NCI-H128 (cell line): ENCODE measurements around the gene BST1.

Source experiments
- DNase-seq: peaks from one replicate; lab custom pipeline; 2025; ENCODE audit not compliant: unreplicated experiment; lab: John Stamatoyannopoulos, UW

BST1 gene

DNA sequence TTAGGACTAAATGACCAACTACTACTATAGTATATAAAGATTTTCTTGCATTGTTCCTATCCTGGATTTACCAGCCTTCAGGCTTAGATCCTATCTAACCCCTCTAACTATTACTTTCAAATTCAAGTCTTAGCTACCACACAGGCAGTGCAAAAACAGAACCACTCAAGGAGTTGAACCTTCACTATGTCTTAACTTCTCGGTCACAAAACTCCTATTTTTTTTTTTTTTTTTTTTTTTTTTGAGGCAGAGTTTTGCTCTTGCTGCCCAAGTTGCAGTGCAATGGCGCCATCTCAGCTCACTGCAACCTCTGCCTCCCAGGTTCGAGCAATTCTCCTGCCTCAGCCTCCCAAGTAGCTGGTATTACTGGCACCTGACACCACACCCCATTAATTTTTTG, 27.5 kb upstream of the BST1 start:
- no peak for DNase-seq

DNA sequence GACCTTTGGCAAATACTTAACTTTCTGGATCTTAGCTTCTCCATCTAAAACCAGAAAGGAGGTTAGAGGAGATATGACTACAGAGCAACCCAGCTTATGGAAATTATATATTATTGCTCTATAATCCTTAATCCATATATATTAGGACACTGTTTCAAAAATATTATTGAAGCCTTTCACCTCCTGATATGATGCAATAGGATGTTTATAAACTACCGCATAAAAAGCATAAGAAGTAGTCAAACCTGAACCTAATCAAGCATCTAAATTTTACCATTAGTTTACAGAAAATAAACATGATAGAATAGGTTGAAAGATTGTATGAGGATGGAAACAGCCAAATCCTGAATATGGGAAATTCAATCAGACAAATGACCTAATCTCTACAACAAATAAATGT, 26.8 kb upstream of the BST1 start:
- DNase-seq = no peak

- no peak for DNase-seq
Measured at GRCh38 chr4:15676899-15677298, 26.0 kb upstream of the BST1 start.

GRCh38 chr4:15677507-15677988, 25.3 kb upstream of the BST1 start:
- no peak for DNase-seq

- no peak for DNase-seq
Measured at GRCh38 chr4:15681067-15681371, 21.8 kb upstream of the BST1 start.

DNA sequence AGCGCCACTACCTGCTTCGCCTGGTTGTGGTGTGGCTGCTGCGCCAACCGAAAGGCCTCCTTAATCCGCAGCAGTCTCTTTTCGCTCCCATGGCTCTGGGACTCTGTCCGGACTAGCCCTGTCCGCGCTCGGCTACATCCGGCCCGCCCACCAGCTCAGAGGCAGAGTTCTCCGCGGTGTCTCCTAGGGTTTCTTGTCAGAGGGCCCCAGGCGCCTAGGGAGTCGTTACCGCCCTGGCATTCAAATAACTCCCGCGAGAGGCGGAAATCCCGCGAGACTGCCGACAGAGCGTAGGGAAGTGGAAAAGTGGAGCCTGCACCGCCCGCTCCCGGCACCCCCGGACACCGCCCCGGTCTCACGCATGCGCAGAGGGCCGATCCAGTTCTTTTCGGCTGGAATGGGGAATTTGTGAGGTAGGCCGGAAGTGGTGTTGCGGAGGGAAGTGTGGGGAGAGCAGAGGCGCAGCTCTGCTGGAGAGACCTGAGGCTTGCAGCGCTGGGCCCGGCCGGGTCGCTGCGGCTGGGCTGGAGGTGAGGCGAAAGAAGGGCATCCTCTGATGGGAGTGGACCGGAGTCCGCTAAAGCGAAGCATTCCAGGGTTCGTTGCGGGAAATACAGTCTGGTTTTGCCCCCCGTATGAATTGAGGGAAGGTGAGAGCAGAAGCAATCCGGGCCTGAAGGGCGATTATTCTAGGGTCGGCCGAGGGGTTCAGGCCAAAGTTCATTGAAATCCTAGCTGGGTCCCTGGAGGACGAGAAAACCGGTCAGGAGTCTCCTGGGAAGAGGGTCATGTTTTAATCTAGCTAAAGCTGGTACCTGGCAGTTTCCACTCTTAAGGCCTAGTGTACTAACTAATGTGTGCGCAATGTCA, 21.3 kb upstream of the BST1 start, which contains the start of gene FAM200B:
Gene FAM200B, plus strand, starts transcription at position 456 of the 870 bp plus-strand sequence. CDS start 5,151 bp downstream, outside the sequence.
- DNase-seq = peak; percentile 96

DNA sequence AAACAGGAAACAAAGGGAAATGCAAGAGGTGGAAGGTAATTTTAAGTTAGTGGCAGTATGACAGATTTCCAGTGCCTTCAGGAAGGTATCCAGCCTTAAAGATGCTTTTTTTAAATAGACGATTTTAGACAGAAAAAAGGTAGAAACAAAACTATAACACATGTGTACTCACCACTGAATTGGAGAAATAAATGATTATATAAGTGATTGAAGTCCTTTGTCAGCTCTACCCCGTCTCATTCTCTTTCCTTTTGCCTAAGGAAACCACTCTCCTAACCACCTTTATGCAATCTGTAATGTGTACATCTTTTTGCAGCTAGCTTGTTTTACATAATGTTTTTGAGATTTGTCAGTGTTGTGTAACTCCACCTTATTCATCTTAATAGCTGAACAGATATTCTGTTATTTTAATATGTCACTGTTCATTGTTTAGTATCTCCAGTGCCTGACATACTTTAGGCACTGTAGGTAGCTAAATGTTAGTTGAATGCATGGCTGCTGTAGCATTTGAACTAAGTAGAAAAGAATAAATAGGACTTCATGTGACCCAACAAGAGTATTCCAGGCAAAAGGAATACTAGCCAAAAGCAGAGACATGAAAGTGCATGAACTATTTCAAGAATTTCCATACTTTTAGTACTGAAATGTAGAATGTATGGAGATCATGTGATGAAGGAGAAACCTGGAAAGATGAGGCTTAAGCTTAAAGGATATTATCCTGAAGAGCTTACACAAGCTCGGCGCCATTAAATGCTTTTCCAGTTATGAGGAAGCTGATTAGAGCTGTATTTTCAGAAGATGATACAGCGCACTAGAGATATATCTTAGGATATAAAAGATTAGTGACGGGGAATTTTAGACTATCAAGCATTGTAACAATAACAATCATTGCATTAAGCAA, 20.4 kb upstream of the BST1 start:
- DNase-seq = no peak

GRCh38 chr4:15683143-15683495, 19.7 kb upstream of the BST1 start:
- DNase-seq = no peak

DNA sequence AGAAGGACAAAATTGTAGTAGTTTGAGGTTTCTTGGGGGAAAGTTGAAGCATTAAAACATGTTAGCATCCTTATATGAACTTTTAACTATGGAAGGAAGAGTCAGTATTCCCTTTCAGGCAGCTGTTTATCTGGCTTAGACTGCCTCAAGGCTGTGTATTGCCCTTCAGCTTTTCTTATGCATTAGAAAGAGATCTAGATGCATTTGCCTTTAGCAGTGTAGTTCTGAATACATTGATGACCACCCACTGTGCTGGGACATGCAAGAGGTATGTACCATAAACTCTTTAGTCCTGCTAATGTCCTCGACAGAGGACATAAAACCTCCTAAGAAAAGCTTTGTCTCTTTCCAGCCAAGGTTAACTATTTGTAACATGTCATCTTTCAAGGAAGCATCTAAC, 18.4 kb upstream of the BST1 start:
- DNase-seq = no peak

DNA sequence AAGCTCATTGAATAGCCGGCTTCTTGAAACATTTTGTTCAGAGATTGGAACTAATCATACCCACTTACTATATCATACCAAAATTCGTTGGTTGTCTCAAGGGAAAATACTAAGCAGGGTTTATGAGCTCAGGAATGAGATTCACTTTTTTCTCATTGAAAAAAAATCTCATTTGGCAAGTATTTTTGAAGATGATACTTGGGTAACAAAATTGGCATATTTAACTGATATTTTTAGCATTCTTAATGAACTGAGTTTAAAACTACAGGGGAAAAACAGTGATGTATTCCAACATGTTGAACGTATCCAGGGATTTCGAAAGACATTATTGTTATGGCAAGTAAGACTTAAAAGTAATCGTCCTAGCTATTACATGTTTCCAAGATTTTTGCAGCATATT, 14.8 kb upstream of the BST1 start:
- no peak for DNase-seq

- no peak for DNase-seq
Measured at GRCh38 chr4:15689540-15689939, 13.3 kb upstream of the BST1 start.

GRCh38 chr4:15690020-15690809, 12.7 kb upstream of the BST1 start:
- no peak for DNase-seq

- DNase-seq = no peak
Measured at GRCh38 chr4:15691346-15692135, 11.3 kb upstream of the BST1 start.

- no peak for DNase-seq
Measured at GRCh38 chr4:15692602-15693001, 10.3 kb upstream of the BST1 start.

GRCh38 chr4:15694431-15694830, 8.4 kb upstream of the BST1 start:
- DNase-seq = no peak

GRCh38 chr4:15695240-15695699, 7.6 kb upstream of the BST1 start:
- no peak for DNase-seq

DNA sequence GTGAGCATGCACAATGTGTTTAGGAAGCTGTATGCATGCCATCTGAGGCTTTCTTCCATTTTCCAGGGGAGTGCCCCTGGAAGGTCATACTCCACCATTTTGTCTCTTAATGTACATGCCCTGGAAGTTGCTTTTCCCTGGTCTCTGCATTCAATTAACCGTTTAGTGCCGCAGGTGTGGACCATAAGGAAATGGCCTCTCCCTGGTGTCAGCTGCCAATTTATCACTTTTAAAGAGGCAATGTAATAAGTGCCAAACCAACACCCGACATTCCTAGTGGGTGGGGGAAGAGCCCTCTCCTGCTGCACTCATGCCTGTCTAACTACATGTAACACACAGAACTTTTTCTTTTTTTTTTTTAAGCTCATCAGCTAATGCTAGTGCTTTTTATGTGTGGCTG, 7.1 kb upstream of the BST1 start:
- DNase-seq = no peak

DNA sequence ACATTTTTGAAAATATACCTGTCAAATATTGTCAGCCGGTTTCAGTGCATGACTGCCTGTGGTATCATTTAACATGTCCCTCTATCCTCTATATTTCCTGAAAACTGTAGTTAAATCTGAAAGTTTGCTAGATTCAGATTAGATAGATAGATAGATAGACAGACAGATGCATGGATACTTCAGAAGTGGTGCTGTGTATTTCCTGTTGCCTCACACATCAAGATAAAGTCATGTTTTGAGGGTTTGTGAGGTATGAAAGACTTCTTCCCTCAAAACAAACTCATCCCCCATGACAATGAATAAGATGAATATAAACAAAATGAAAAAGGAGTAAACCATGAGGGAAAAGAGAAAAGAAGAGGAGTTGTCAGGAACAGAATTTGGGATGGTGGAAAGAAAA, 6.0 kb upstream of the BST1 start:
- DNase-seq = no peak

DNA sequence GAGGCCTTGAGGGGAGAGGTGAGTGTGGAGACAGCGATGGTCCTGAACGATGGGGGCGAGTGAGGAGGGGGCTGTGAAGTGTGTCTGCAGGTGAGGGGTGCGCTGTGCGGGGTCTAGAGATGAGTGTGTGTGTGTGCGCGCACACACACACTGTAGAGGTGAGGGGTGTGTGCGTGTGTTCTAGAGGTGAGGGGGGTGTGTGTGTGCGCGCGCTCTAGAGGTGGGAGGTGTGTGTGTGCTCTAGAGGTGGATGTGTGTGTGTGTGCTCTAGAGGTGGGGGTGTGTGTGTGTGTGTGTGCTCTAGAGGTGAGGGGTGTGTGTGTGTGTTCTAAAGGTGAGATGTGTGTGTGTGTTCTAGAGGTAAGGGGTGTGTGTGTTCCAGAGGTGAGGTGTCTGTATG, 574 bp downstream of the BST1 start:
- no peak for DNase-seq

GRCh38 chr4:15704129-15704528, 1.3 kb downstream of the BST1 start:
- DNase-seq = no peak
